NCI-H526 (cell line): ENCODE results near the gene OR7A10.

ENCODE experiments used
- DNase-seq, 2 experiments: peaks; one replicate each; lab custom pipeline; 2025; lab: John Stamatoyannopoulos, UW

OR7A10 gene

GRCh38 chr19:14848822-14849221 lies at the start of gene OR7A10:
Gene OR7A10 (minus strand): TSS chr19:14848922. CDS start chr19:14841877, 7,045 bp downstream.
- DNase-seq = no peak

GRCh38 chr19:14890643-14891379 lies 42.1 kb upstream of the OR7A10 start:
- no peak for DNase-seq

DNA sequence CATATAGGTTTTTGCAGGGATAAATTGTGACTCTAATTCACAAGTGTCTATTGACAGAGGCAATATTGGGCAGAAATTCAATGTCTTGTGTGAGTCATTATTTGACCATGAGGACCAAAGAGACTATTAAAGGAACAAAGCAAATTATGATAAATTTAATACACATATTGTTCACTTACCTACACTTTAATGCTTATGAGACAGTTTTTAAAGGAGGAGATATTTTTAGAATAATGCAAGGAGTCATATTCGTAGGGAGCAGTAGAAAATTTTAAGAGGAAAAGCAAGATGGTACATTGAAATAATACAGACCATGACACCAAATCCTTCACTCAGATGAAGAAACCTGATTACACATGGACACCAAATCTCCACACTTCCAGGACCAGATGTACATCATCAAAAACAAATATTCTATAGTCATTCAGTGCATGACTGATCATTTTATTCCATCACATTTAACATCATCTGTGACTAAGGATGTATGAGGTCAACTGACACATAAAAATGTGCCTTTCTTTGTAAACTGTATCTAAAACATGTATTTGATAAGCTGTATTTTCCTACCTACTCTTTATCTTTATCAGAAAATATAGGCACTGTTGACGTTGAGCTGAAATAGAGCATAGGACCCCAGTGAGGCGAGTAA lies 41.4 kb upstream of the OR7A10 start:
- no peak for DNase-seq

GRCh38 chr19:14886032-14886431 lies 37.3 kb upstream of the OR7A10 start, which contains the start of gene OR7A17:
Gene OR7A17 (minus strand): TSS chr19:14886132. CDS start chr19:14881355, 4,777 bp downstream.
- DNase-seq = no peak

DNA sequence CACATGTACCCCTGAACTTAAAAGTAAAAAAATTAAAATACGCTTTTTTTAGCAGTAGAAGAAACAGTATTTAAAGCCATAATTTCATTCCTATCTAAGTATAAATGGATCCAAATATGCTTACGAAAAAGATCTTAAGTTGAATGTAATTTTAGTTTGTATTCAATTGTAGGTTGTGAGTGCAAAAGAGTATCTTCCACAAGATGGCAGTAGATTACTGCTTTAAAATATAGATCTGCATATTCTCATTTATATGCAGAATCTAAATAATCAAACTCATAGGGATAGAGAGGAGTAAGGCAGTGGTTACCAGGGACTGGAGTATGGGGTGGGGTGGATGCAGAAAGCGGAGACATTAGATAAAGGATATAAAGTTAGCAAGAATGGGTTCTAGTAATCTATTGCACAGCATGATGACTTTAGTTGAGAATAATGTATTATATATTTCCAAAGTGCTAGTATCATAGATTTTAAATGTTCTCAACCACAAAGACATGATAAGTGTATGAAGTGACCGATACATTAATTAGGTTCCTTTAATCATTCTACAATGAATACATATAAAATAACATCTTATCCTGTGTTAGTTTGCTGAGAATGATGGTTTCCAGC lies 23.0 kb upstream of the OR7A10 start:
- peak; percentile 2 to 25 for DNase-seq

DNA sequence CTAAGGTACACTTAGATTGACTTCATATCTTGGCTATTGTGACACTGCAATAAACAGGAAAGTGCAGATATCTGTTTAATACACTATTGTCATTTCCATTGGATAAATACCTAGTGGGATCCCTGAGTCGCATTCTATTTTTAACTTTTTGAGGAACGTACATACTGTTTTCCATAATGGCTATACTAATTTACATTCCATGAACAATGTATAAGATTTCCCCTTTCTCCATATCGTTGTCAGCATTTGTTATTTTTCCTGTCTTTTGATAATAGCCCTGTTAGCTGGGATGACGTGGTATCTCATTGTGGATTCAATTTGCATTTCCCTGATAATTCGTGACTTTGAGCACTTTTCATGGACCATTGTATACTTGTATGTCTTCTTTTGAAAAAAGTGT lies 19.8 kb upstream of the OR7A10 start:
- DNase-seq = no peak

DNA sequence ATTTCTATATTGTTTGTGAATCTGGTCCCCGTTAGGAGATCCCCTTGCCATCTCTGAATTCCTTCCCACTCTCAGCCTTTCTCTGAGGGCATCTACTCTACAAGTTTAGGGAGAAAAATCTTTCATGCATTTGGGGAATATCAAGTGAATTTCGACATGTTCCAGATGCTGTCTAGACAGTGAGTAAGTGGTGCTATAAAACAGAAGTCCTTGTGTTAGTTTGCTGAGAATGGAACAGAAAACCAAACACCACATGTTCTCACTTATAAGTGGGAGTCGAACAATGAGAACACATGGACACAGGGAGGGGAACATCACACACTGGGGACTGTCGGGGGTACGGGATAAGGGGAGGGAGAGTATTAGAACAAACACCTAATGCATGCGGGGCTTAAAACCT lies 5.1 kb downstream of the OR7A10 start:
- DNase-seq = no peak

DNA sequence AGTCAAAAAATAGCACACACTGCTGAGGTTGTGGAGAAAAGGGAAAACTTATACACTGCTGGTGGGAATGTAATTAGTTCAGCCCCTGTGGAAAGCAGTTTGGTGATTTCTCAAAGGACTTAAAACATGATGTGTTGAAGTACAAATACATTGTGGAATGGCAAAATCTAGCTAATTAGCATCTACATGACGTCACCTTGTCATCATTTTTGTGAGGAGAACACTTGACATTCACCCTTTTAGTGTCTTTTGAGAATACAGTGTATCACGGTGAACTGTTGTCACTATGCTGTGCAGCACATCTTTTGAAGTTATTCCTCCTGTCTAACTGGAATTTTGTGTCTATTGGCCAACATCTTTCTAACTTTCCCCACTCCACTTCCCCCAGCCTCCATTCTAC lies 5.6 kb downstream of the OR7A10 start:
- DNase-seq = no peak

DNA sequence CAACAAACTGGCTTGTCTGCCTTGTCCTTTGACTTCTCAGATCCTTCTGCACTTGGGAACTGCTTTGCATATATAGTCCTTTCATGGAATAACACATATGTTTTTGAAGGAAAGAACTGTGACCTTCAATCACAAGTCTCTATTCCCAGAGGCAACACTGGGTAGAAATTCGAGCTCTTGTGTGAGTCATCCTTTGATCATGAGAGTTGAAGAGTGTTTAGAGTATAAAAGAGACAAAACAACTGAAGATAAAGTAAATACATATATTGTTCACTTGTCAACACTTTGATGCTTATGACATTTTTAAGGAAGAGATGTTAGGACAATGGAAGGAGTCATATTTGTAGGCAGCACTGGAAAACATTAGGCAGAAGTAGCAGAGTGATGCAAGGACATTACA lies 8.5 kb downstream of the OR7A10 start:
- no peak for DNase-seq

- DNase-seq = no peak
Measured at GRCh38 chr19:14837391-14837790, 11.3 kb downstream of the OR7A10 start.

DNA sequence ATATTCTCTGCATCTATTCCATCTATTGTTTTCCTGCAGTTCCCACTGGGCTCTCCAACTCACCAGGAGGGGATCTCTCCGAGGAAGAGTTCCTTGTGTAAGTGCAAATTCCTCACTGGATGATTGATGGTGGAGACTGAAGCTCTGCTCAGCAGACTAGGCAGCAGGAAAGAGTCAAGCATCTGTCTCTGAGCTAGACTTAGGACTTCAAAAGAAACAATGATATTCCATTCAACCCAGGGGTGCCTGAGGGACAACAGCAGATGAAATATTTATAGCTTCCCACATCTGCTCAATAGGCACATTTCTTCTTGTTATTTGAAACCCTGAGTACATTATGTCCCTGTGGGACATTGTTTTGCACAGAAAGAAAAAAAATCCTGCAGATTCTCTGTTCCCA lies 13.7 kb downstream of the OR7A10 start, which contains the start of the genes OR7A5 and OR7C1:
Gene OR7A5 (minus strand): TSS at position 175 of the 400 bp plus-strand sequence. CDS start 6,944 bp downstream, outside the sequence.
Gene OR7C1 (minus strand): TSS at position 175 of the 400 bp plus-strand sequence. CDS start 35,049 bp downstream, outside the sequence.
- no peak for DNase-seq

- DNase-seq = no peak
Measured at GRCh38 chr19:14830702-14831101, 18.0 kb downstream of the OR7A10 start.

DNA sequence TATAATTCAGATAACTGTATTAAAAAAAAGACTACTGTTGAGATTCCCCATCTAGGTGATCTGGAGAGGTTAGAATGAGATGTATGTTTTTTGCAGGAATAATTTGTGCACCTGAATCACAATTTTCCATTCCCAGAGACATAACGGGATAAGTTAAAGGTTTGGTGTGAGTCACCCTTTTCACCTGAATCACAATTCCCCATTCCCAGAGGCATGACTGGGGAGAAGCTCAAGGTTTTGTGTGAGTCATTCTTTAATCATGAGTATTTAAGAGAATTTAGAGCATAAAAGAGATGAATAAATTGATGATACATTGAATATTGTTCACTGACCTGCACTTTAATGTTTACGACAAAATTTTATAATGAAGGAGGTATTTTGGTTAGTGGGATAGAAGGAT lies 22.7 kb downstream of the OR7A10 start:
- no peak for DNase-seq

- no peak for DNase-seq
Measured at GRCh38 chr19:14821937-14822336, 26.8 kb downstream of the OR7A10 start.

DNA sequence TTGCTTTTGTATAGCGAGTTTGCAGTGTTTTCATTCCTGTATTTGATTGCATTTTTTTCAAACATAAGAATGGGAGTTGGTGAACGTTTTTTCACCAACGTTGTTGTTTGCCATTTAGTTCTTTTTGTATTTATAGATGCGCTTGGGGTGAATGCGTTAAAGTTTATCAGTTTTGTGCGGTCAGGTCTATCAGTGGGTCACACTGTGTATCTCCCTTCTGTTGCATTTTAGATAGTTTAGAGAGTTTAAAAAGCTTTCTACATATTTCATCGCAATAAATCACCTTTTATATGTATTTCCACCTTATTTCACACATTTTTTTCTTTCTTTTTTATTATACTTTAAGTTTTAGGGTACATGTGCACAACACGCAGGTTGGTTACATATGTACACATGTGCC lies 30.1 kb downstream of the OR7A10 start:
- no peak for DNase-seq

DNA sequence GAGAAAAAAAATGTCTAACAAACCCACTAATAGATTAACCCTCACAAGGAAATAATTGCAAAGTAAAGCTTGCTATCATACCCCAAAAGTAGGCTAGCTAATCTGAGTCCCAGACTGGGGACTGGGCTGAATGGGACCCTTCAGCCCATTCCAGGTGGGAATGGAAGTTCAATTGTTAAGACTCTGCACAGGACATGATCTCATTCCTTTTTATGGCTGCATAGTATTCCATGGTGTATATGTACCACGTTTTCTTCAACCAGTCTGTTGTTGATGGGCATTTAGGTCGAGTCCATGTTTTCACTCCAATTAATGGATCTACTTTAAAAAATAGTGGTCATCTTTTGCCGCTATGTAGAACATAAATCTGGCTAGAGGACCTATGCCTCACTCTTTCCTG lies 31.7 kb downstream of the OR7A10 start:
- no peak for DNase-seq

DNA sequence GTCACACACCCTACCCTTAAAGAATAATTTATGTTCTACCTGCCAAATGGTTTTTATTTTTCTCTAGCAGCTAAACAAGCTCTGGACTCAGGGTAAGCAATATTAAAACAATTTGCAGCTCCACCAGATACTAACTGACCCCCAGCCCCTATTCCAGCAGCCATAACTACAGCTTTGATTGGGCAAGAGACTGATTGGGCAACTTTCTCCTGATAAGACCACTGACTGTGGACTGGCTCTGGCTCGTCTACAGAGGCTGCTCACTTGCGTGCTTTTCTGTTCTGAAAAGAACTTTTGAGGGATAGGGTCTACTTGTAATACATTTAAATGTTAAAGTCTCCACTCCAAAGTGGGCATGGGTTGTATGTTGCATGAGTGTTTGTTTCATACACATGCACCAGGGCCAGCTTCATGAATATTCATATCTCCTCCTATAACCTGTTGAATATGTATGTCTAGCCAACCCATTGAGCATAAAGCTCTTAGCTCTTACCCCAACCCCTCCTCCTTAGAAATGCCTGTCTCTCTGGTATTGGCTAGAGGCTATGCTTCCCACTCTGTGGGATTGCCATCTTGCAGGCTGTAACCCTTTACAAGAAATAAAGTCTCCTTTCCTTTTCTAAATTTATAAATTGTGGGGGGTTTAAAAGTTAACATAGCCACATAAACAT lies 33.6 kb downstream of the OR7A10 start:
- DNase-seq = no peak

DNA sequence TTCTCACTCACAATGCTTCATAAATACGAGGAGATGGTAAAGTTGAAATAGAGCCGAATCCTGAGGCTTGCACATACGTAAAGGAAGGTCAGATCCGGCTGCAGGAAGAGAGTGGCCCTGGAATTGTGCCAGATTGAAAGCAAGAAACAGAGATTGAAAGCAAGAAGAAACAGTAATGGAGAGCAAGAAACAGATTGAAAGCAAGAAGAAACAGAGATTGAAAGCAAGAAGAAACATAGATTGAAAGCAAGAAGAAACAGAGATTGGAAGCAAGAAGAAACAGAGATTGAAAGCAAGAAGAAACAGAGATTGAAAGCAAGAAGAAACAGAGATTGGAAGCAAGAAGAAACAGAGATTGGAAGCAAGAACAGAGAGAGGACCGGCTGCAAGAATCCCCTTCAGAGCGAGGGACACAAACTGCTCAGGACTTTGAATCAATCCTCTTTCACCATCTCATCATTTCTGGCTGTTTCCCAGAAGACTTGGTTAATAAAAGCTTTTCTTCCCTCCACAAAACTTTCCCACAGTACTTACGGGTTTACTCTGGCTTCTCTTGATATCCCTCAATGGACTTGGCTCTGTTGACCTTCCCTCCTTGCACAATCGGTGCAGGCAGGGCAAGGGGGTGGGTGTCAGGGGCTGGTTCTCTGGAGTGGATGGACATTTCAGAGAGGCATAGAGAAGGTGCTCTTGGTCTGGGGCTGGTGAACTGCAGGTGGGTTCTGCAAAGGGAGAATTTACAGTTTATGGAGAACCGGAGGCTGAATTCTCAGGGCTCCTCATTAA lies 39.3 kb downstream of the OR7A10 start:
- no peak for DNase-seq

DNA sequence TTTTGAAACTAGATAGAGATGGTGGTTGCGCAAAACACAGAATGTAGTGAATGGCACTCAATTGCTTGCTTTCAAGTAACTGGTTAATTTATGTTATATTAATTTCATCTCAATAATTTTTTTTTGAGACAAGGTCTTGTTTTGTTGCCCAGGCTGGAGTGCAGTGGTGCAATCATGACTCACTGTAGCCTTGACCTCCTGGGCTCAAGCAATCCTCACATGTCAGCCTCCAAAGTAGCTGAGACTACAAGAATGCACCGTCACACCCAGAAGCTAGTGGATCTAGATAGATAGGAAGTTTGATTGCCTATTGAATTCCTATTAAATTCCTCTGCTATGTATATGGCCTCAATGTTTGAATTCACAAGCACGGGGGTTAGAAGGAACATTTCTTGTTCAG lies 44.0 kb downstream of the OR7A10 start:
- DNase-seq = no peak

- DNase-seq = no peak
Measured at GRCh38 chr19:14798760-14799159, 50.0 kb downstream of the OR7A10 start.

GRCh38 chr19:14796021-14796420 lies 52.7 kb downstream of the OR7A10 start:
- DNase-seq = no peak
